WERI-Rb-1 (cell line): ENCODE results near the gene MTF1.

Source experiments
- DNase-seq: peaks from one replicate; pipeline ENCODE4 v3.0.0-alpha.2; 2020
- H3K27ac ChIP-seq: fragments of 250-450 bp; sonication (Bioruptor Pico); 2 replicates; pipeline ENCODE4 v1.5.1; 2020; ENCODE audit warnings: mild to moderate bottlenecking, moderate library complexity
- H3K27me3 ChIP-seq: fragments of 250-450 bp; sonication (Bioruptor Pico); 2 replicates; pipeline ENCODE4 v1.5.1; 2021; ENCODE audit warnings: mild to moderate bottlenecking, low read depth, moderate library complexity; ENCODE audit not compliant: insufficient read depth, severe bottlenecking
- H3K36me3 ChIP-seq: fragments of 250-450 bp; sonication (Bioruptor Pico); 2 replicates; pipeline ENCODE4 v1.5.1; 2020; ENCODE audit warnings: mild to moderate bottlenecking, moderate library complexity
- H3K4me3 ChIP-seq: 2 replicates; pipeline ENCODE4 v1.5.1; 2011; ENCODE audit warnings: low read depth, mild to moderate bottlenecking, control low read depth, low read length
- H3K9me3 ChIP-seq: fragments of 250-450 bp; sonication (Bioruptor Pico); 2 replicates; pipeline ENCODE4 v1.5.1; 2021; ENCODE audit warnings: mild to moderate bottlenecking, moderate library complexity; ENCODE audit not compliant: severe bottlenecking
- CTCF ChIP-seq: IDR thresholded peaks from 2 replicates; pipeline ENCODE4 v1.5.1; 2011; ENCODE audit warnings: low read depth, mild to moderate bottlenecking, control low read depth, inconsistent platforms, low read length

MTF1 gene

GRCh38 chr1:37822906-37823815, 36.2 kb downstream of the MTF1 start:
- H3K27ac ChIP-seq, result no peak overlapping the region
- no peak for DNase-seq
- H3K36me3 ChIP-seq, result peaks cover 41% of the 10 kb centered on the region
- H3K9me3 ChIP-seq, result no peaks in the 10 kb centered on the region
- no peaks in the 10 kb centered on the region for H3K27me3 ChIP-seq
- TF ChIP-seq CTCF, result no peak
- no peak overlapping the region for H3K4me3 ChIP-seq

GRCh38 chr1:37821481-37821880, 37.9 kb downstream of the MTF1 start:
- DNase-seq, result no peak
- no peaks in the 10 kb centered on the region for H3K27me3 ChIP-seq
- no peak for TF ChIP-seq CTCF
- peaks cover 50% of the 10 kb centered on the region for H3K36me3 ChIP-seq
- H3K9me3 ChIP-seq, result no peaks in the 10 kb centered on the region
- no peak overlapping the region for H3K4me3 ChIP-seq
- no peak overlapping the region for H3K27ac ChIP-seq

GRCh38 chr1:37817481-37817880, 41.9 kb downstream of the MTF1 start:
- Histone ChIP-seq H3K27me3 (no peaks in the 10 kb centered on the region), H3K36me3 (peaks cover 46% of the 10 kb centered on the region), H3K9me3 (no peaks in the 10 kb centered on the region), H3K4me3 (no peak overlapping the region), H3K27ac (peak overlapping the region; percentile 41)
- DNase-seq, result peak; percentile 71
- TF ChIP-seq CTCF, result peak; percentile 61

- no peak overlapping the region for H3K27ac ChIP-seq
- peak; percentile 11 for DNase-seq
- peaks cover 31% of the 10 kb centered on the region for H3K36me3 ChIP-seq
- H3K27me3 ChIP-seq, result no peaks in the 10 kb centered on the region
- no peaks in the 10 kb centered on the region for H3K9me3 ChIP-seq
- no peak overlapping the region for H3K4me3 ChIP-seq
- no peak for TF ChIP-seq CTCF
Measured at GRCh38 chr1:37814252-37814651, 45.1 kb downstream of the MTF1 start.

- TF ChIP-seq CTCF, result no peak
- no peak overlapping the region for H3K27ac ChIP-seq
- H3K9me3 ChIP-seq, result no peaks in the 10 kb centered on the region
- no peak for DNase-seq
- H3K4me3 ChIP-seq, result no peak overlapping the region
- H3K36me3 ChIP-seq, result peaks cover 28% of the 10 kb centered on the region
- H3K27me3 ChIP-seq, result no peaks in the 10 kb centered on the region
Measured at GRCh38 chr1:37813529-37814145, 45.8 kb downstream of the MTF1 start.
